Adrenal gland (tissue), 5 donors: ENCODE results near the gene FMN1.

ENCODE experiments used
- POLR2A ChIP-seq, 2 donors: fragments of 450-650 bp; IDR thresholded peaks; one replicate each; pipeline ENCODE4 v1.6.1; 2017; ENCODE audit warnings: antibody characterized with exemption in 2 of 2, mild to moderate bottlenecking in 2 of 2, moderate library complexity in 1 of 2
- TF ChIP-seq, protein P1 (sequence below), 6 experiments: fragments of 450-650 bp in 4 of 6; fragments of 200-600 bp in 2 of 6; sonication (generic) in 1 of 6; IDR thresholded peaks; 1 replicate in 5 of 6; 2 replicates in 1 of 6; pipeline versions ENCODE4 v1.5.1 to v1.8.0; 2016 to 2021; ENCODE audit warnings: antibody characterized with exemption in 6 of 6, mild to moderate bottlenecking in 2 of 6, moderate library complexity in 1 of 6
- donor health status: DM: no; HTN: no; CAD: no.

GRCh38 chr15:33197636-33198035 is 3.1 kb upstream of the FMN1 start:
- TF ChIP-seq, protein P1, sequence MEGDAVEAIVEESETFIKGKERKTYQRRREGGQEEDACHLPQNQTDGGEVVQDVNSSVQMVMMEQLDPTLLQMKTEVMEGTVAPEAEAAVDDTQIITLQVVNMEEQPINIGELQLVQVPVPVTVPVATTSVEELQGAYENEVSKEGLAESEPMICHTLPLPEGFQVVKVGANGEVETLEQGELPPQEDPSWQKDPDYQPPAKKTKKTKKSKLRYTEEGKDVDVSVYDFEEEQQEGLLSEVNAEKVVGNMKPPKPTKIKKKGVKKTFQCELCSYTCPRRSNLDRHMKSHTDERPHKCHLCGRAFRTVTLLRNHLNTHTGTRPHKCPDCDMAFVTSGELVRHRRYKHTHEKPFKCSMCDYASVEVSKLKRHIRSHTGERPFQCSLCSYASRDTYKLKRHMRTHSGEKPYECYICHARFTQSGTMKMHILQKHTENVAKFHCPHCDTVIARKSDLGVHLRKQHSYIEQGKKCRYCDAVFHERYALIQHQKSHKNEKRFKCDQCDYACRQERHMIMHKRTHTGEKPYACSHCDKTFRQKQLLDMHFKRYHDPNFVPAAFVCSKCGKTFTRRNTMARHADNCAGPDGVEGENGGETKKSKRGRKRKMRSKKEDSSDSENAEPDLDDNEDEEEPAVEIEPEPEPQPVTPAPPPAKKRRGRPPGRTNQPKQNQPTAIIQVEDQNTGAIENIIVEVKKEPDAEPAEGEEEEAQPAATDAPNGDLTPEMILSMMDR (IDR thresholded peaks at IDR 0.05), result no peak
- no peak for TF ChIP-seq POLR2A (IDR thresholded peaks at IDR 0.05)
